ENCODE measurements around the gene EML4. TPM values are rescaled to one million over a fixed set of nuclear protein-coding genes. Genes with fewer than 3 reads are reported as not detected.

The EML4 gene
- total and polyA plus RNA-seq, 2 of the 13 experiments (the other 11 are each of a cell fraction or from before 2014, with no cell fraction given) = 243 to 476 TPM

DNA sequence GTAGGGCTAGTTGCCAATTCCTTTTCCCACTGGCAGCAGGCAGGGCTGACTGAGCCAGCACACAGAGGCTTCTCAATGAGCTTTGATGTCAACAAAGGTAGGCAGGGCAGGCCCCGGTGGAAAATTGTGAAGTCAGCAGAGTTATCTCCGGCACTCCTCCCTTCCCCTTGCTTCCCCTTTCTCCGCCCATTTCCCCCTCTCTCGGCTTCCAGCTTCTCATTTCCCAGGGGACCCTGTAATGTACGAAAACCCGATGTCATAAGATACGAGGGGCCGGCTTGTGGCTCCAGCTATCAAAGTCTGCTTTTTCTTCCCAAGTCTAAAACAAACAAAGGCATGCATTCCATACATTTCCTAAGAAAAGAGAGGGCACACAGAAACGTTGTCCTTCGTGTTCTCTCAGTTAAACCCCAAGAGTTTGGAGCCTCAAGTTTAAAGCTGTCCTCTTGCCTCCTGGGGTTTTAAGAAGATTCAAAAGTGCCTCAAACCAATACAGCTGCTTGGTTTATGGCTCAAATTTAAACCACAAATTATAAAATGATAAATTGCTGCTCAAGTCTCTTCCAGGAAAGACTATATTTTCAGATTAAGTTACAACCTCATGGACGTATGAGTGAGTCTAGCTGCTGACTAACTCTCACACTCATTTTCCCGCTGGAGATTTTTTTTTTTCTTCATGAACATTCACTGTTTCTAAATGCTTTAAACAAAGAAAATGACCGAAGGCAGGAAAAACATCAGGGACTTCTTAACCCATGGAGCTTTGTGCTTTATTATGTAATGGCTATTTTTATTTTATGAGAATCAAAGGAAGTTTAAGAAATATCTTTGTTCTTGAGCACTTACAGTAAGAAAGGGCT lies 27.2 kb upstream of the EML4 start (continued):
- TF ChIP-seq, protein P1, sequence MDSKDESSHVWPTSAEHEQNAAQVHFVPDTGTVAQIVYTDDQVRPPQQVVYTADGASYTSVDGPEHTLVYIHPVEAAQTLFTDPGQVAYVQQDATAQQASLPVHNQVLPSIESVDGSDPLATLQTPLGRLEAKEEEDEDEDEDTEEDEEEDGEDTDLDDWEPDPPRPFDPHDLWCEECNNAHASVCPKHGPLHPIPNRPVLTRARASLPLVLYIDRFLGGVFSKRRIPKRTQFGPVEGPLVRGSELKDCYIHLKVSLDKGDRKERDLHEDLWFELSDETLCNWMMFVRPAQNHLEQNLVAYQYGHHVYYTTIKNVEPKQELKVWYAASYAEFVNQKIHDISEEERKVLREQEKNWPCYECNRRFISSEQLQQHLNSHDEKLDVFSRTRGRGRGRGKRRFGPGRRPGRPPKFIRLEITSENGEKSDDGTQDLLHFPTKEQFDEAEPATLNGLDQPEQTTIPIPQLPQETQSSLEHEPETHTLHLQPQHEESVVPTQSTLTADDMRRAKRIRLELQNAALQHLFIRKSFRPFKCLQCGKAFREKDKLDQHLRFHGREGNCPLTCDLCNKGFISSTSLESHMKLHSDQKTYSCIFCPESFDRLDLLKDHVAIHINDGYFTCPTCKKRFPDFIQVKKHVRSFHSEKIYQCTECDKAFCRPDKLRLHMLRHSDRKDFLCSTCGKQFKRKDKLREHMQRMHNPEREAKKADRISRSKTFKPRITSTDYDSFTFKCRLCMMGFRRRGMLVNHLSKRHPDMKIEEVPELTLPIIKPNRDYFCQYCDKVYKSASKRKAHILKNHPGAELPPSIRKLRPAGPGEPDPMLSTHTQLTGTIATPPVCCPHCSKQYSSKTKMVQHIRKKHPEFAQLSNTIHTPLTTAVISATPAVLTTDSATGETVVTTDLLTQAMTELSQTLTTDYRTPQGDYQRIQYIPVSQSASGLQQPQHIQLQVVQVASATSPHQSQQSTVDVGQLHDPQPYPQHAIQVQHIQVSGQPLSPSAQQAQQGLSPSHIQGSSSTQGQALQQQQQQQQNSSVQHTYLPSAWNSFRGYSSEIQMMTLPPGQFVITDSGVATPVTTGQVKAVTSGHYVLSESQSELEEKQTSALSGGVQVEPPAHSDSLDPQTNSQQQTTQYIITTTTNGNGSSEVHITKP (CRISPR knock-in tag; IDR thresholded peaks at IDR 0.05; ENCODE audit: low read depth) = peak; percentile 93
- TF ChIP-seq ZNF180 (CRISPR knock-in tag; IDR thresholded peaks at IDR 0.05; ENCODE audit: borderline replicate concordance, low read depth) (no peak), THYN1 (CRISPR knock-in tag; IDR thresholded peaks at IDR 0.05; ENCODE audit: borderline replicate concordance, low read depth) (no peak), TMF1 (CRISPR knock-in tag; IDR thresholded peaks at IDR 0.05; ENCODE audit: low read depth) (no peak), RFXANK (CRISPR knock-in tag; IDR thresholded peaks at IDR 0.05) (no peak), RARG (CRISPR knock-in tag; IDR thresholded peaks at IDR 0.05; ENCODE audit: low read depth) (0 out of 2 replicates have a peak, but pooled peaks have one; percentile 47), ZNF775 (CRISPR knock-in tag; IDR thresholded peaks at IDR 0.05; ENCODE audit: borderline replicate concordance) (peak; percentile 88), FOSL1 (CRISPR knock-in tag; IDR thresholded peaks at IDR 0.05; ENCODE audit: borderline replicate concordance) (no peak), ZNF20 (CRISPR knock-in tag; IDR thresholded peaks at IDR 0.05) (no peak), MED1 (CRISPR knock-in tag; IDR thresholded peaks at IDR 0.05) (peak; percentile 96), NR1H2 (CRISPR knock-in tag; IDR thresholded peaks at IDR 0.05; ENCODE audit: borderline replicate concordance, low read depth) (no peak), ATRX (CRISPR knock-in tag; IDR thresholded peaks at IDR 0.05; ENCODE audit: borderline replicate concordance) (no peak), CAMTA2 (CRISPR knock-in tag; IDR thresholded peaks at IDR 0.05; ENCODE audit: borderline replicate concordance) (no peak), HOXA9 (CRISPR knock-in tag; IDR thresholded peaks at IDR 0.05; ENCODE audit: borderline replicate concordance) (no peak), ZNF563 (CRISPR knock-in tag; IDR thresholded peaks at IDR 0.05) (no peak), ZNF839 (CRISPR knock-in tag; IDR thresholded peaks at IDR 0.05; ENCODE audit: borderline replicate concordance) (no peak), NAIF1 (CRISPR knock-in tag; IDR thresholded peaks at IDR 0.05; ENCODE audit: borderline replicate concordance) (no peak), ZIK1 (CRISPR knock-in tag; IDR thresholded peaks at IDR 0.05; ENCODE audit: borderline replicate concordance, low read depth) (no peak)
- TF ChIP-seq, protein P2, sequence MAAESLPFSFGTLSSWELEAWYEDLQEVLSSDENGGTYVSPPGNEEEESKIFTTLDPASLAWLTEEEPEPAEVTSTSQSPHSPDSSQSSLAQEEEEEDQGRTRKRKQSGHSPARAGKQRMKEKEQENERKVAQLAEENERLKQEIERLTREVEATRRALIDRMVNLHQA (CRISPR knock-in tag; IDR thresholded peaks at IDR 0.05) = no peak; the same call in 1 of the 2 replicates
- TF ChIP-seq, protein P3, sequence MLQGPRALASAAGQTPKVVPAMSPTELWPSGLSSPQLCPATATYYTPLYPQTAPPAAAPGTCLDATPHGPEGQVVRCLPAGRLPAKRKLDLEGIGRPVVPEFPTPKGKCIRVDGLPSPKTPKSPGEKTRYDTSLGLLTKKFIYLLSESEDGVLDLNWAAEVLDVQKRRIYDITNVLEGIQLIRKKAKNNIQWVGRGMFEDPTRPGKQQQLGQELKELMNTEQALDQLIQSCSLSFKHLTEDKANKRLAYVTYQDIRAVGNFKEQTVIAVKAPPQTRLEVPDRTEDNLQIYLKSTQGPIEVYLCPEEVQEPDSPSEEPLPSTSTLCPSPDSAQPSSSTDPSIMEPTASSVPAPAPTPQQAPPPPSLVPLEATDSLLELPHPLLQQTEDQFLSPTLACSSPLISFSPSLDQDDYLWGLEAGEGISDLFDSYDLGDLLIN (CRISPR knock-in tag; IDR thresholded peaks at IDR 0.05; ENCODE audit: borderline replicate concordance) = no peak
- TF ChIP-seq, protein P4, sequence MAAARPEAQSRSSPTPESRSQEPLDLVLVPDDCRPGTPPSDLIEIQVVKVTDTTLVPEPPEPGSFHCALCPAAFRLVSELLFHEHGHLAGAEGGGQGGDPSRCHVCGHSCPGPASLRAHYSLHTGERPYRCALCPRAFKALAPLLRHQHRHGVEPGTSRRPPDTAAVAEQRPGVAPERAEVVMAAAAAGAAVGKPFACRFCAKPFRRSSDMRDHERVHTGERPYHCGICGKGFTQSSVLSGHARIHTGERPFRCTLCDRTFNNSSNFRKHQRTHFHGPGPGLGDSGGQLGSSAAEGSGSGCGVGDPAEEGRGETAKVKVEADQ (CRISPR knock-in tag; IDR thresholded peaks at IDR 0.05; ENCODE audit: borderline replicate concordance) = no peak

Data from HepG2 (cell line).